H9 (cell line): ENCODE results near the gene TNKS1BP1. TPM values are rescaled to one million over a fixed set of nuclear protein-coding genes. Genes with fewer than 3 reads are reported as not detected.

Experiments used
- DNase-seq: peaks from one replicate; pipeline ENCODE4 v3.0.0-alpha.2; 2017
- H2AFZ ChIP-seq: one replicate; pipeline ENCODE4 v1.6.1; 2013; ENCODE audit warnings: mild to moderate bottlenecking, low read length, control low read depth, moderate library complexity
- H2AK5ac ChIP-seq: 2 replicates; pipeline ENCODE4 v1.6.1; 2013; ENCODE audit warnings: low read length, control low read depth, mixed read lengths; ENCODE audit not compliant: insufficient read length
- H2BK120ac ChIP-seq: one replicate; pipeline ENCODE4 v1.6.1; 2013; ENCODE audit warnings: low read depth, mild to moderate bottlenecking, low read length, control low read depth, inconsistent platforms; ENCODE audit not compliant: poor library complexity, severe bottlenecking
- H2BK12ac ChIP-seq: 2 replicates; pipeline ENCODE4 v1.6.1; 2013; ENCODE audit warnings: low read length, control low read depth, mixed read lengths, low read depth; ENCODE audit not compliant: insufficient read length
- H2BK15ac ChIP-seq: 2 replicates; pipeline ENCODE4 v1.6.1; 2013; ENCODE audit warnings: low read depth, low read length, control low read depth
- H2BK20ac ChIP-seq: one replicate; pipeline ENCODE4 v1.6.1; 2013; ENCODE audit warnings: low read depth, mild to moderate bottlenecking, low read length, control low read depth, inconsistent platforms; ENCODE audit not compliant: poor library complexity, severe bottlenecking
- H2BK5ac ChIP-seq: 2 replicates; pipeline ENCODE4 v1.6.1; 2013; ENCODE audit warnings: low read length, control low read depth, mixed read lengths; ENCODE audit not compliant: insufficient read length
- H3K14ac ChIP-seq: 2 replicates; pipeline ENCODE4 v1.6.1; 2013; ENCODE audit warnings: low read length, control low read depth; ENCODE audit not compliant: insufficient read depth
- H3K18ac ChIP-seq: 2 replicates; pipeline ENCODE4 v1.6.1; 2013; ENCODE audit warnings: low read depth, mild to moderate bottlenecking, mixed read lengths, low read length, control low read depth; ENCODE audit not compliant: insufficient read length
- H3K23ac ChIP-seq: 2 replicates; pipeline ENCODE4 v1.6.1; 2013; ENCODE audit warnings: low read length, control low read depth, mixed read lengths, low read depth; ENCODE audit not compliant: insufficient read length
- H3K23me2 ChIP-seq: 2 replicates; pipeline ENCODE4 v1.6.1; 2013; ENCODE audit warnings: low read depth, mild to moderate bottlenecking, mixed read lengths, low read length, control low read depth; ENCODE audit not compliant: insufficient read length, poor library complexity, severe bottlenecking
- H3K27ac ChIP-seq: 2 replicates; pipeline ENCODE4 v1.5.1; 2013; ENCODE audit warnings: low read length, control low read depth, mixed read lengths, low read depth; ENCODE audit not compliant: insufficient read length
- H3K27me3 ChIP-seq: 2 replicates; pipeline ENCODE4 v1.6.1; 2013; ENCODE audit warnings: low read length, control low read depth, inconsistent platforms; ENCODE audit not compliant: insufficient read depth
- H3K4ac ChIP-seq: 2 replicates; pipeline ENCODE4 v1.6.1; 2013; ENCODE audit warnings: low read depth, mild to moderate bottlenecking, control low read depth, inconsistent platforms, low read length, moderate library complexity
- H3K4me1 ChIP-seq: 2 replicates; pipeline ENCODE4 v1.6.1; 2013; ENCODE audit warnings: low read length, control low read depth, inconsistent platforms; ENCODE audit not compliant: insufficient read depth
- H3K4me2 ChIP-seq: 2 replicates; pipeline ENCODE4 v1.6.1; 2013; ENCODE audit warnings: low read length, control low read depth, mixed read lengths; ENCODE audit not compliant: insufficient read length, insufficient read depth
- H3K56ac ChIP-seq: 2 replicates; pipeline ENCODE4 v1.6.1; 2013; ENCODE audit warnings: low read depth, mild to moderate bottlenecking, mixed read lengths, low read length, control low read depth; ENCODE audit not compliant: insufficient read length
- H3K79me1 ChIP-seq: 2 replicates; pipeline ENCODE4 v1.6.1; 2013; ENCODE audit warnings: low read depth, mild to moderate bottlenecking, moderate library complexity, low read length, control low read depth, inconsistent platforms; ENCODE audit not compliant: insufficient read depth, poor library complexity, severe bottlenecking
- H3K79me2 ChIP-seq: 2 replicates; pipeline ENCODE4 v1.6.1; 2013; ENCODE audit warnings: low read length, control low read depth, inconsistent platforms; ENCODE audit not compliant: insufficient read depth
- H3K9ac ChIP-seq: 2 replicates; pipeline ENCODE4 v1.6.1; 2013; ENCODE audit warnings: low read length, control low read depth, mixed read lengths; ENCODE audit not compliant: insufficient read length; ENCODE audit errors: extremely low read depth
- H3K9me3 ChIP-seq: one replicate; pipeline ENCODE4 v1.6.1; 2013; ENCODE audit warnings: low read depth, low read length, inconsistent platforms; ENCODE audit not compliant: control insufficient read depth
- H3T11ph ChIP-seq: one replicate; pipeline ENCODE4 v1.6.1; 2013; ENCODE audit warnings: mild to moderate bottlenecking, low read length, control low read depth, inconsistent platforms
- H4K20me1 ChIP-seq: one replicate; pipeline ENCODE4 v1.6.1; 2013; ENCODE audit not compliant: control insufficient read depth, insufficient read length, insufficient read depth
- H4K5ac ChIP-seq: 2 replicates; pipeline ENCODE4 v1.6.1; 2013; ENCODE audit warnings: low read depth, mild to moderate bottlenecking, mixed read lengths, low read length, control low read depth; ENCODE audit not compliant: insufficient read length
- H4K8ac ChIP-seq: replicated peaks from 2 replicates; pipeline ENCODE4 v1.6.1; 2013; ENCODE audit warnings: low read length, control low read depth, mixed read lengths, low read depth; ENCODE audit not compliant: insufficient read length
- H4K91ac ChIP-seq: 2 replicates; pipeline ENCODE4 v1.6.1; 2013; ENCODE audit warnings: low read depth, mild to moderate bottlenecking, moderate library complexity, mixed read lengths, low read length, control low read depth; ENCODE audit not compliant: insufficient read length
- H3K27ac Mint-ChIP-seq, 3 experiments: 2 replicates in 2 of 3; 3 replicates in 1 of 3; pipeline ENCODE4 v1.8.0; 2020 to 2021; ENCODE audit warnings: mixed read lengths in 3 of 3, mild to moderate bottlenecking in 1 of 3, moderate library complexity in 1 of 3
- H3K27me3 Mint-ChIP-seq: 2 replicates; pipeline ENCODE4 v1.8.0; 2021; ENCODE audit warnings: low read depth, mild to moderate bottlenecking, moderate library complexity, mixed read lengths
- H3K36me3 Mint-ChIP-seq, 3 experiments: 2 replicates in 2 of 3; 3 replicates in 1 of 3; pipeline ENCODE4 v1.8.0; 2020 to 2021; ENCODE audit warnings: low read depth in 3 of 3, mixed read lengths in 3 of 3; ENCODE audit not compliant: insufficient read depth in 1 of 3
- H3K4me1 Mint-ChIP-seq, 2 experiments: 2 replicates each; pipeline ENCODE4 v1.8.0; 2020; ENCODE audit warnings: mixed read lengths in 2 of 2
- H3K4me3 Mint-ChIP-seq, 2 experiments: 2 replicates in 1 of 2; 3 replicates in 1 of 2; pipeline ENCODE4 v1.8.0; 2020 to 2021; ENCODE audit warnings: mild to moderate bottlenecking in 2 of 2, mixed read lengths in 2 of 2, moderate library complexity in 1 of 2
- H3K9me3 Mint-ChIP-seq, 2 experiments: 2 replicates in 1 of 2; 3 replicates in 1 of 2; pipeline ENCODE4 v1.8.0; 2020; ENCODE audit warnings: mild to moderate bottlenecking in 2 of 2, mixed read lengths in 2 of 2, moderate library complexity in 1 of 2
- CTCF ChIP-seq: fragments of 200-600 bp; sonication (generic); conservative IDR thresholded peaks from 3 replicates; pipeline ENCODE4 v1.8.0; 2021; ENCODE audit warnings: antibody characterized with exemption, mild to moderate bottlenecking
- WGBS: extraction: QIAGEN DNeasy Blood & Tissue Kit; methylation state at CpG from one replicate; pipeline ENCODE4 v1.1.7; 2013; ENCODE audit warnings: missing lambda C conversion rate, low lambda C conversion rate, mixed read lengths; ENCODE audit not compliant: insufficient read length; ENCODE audit errors: extremely low coverage; 5-methylcytosine and 5-hydroxymethylcytosine counted together
- total RNA-seq: library from RNA; stranded (reverse); gene quantifications from 2 replicates; pipeline ENCODE4 v1.2.1, GENCODE V29; 2021

Gene TNKS1BP1
- total RNA-seq, 1 experiment from 2014 or later = 130 TPM

GRCh38 chr11:57332694-57333440, 8.1 kb upstream of the TNKS1BP1 start:
- H3K9me3 ChIP-seq = no peaks in the 10 kb centered on the region
- Mint-ChIP-seq H3K4me3 (no peak overlapping the region), H3K27ac (no peak overlapping the region; a peak in 1 of 7 replicates), H3K4me1 (peaks cover 22 to 23% of the 10 kb centered on the region in 2 experiments), H3K9me3 (no peaks in the 10 kb centered on the region), H3K27me3 (no peaks in the 10 kb centered on the region), H3K36me3 (peaks cover 49 to 72% (median 70%) of the 10 kb centered on the region in 3 experiments)
- H3K4me1 ChIP-seq = peaks cover 3% of the 10 kb centered on the region; the same call in 1 of the 2 replicates
- H4K5ac ChIP-seq = no peak overlapping the region
- no peak overlapping the region for H3K4me2 ChIP-seq
- no peak overlapping the region for H2BK5ac ChIP-seq
- no peak overlapping the region for H2BK120ac ChIP-seq
- no peak overlapping the region for H3T11ph ChIP-seq
- DNase-seq = no peak
- H2BK12ac ChIP-seq = no peak overlapping the region
- no peaks in the 10 kb centered on the region for H3K27me3 ChIP-seq
- no CpG with 5 or more reads among the region's 11 CpGs for WGBS
- peaks cover 10% of the 10 kb centered on the region; the same call in 1 of the 2 replicates for H3K79me2 ChIP-seq
- no peak overlapping the region for H2AFZ ChIP-seq
- H2BK20ac ChIP-seq = no peak overlapping the region
- H3K14ac ChIP-seq = no peak overlapping the region
- H3K27ac ChIP-seq = no peak overlapping the region
- H3K23ac ChIP-seq = no peak overlapping the region
- H4K8ac ChIP-seq = no peak overlapping the region
- no peaks in the 10 kb centered on the region for H4K20me1 ChIP-seq
- H2BK15ac ChIP-seq = no peak overlapping the region
- H4K91ac ChIP-seq = no peak overlapping the region
- H3K18ac ChIP-seq = no peak overlapping the region
- TF ChIP-seq CTCF = no peak
- H3K4ac ChIP-seq = no peak overlapping the region
- H3K56ac ChIP-seq = no peak overlapping the region
- peaks cover 7% of the 10 kb centered on the region for H3K79me1 ChIP-seq
- no peak overlapping the region for H3K9ac ChIP-seq
- H3K23me2 ChIP-seq = peaks cover 6% of the 10 kb centered on the region
- H2AK5ac ChIP-seq = no peak overlapping the region
